Endothelial cell (in vitro differentiated cells): Measurements from ENCODE around the gene UNC79. TPM values are rescaled to one million over a fixed set of nuclear protein-coding genes. Genes with fewer than 3 reads are reported as not detected.

Experiments
- DNase-seq: peaks from one replicate; pipeline ENCODE4 v3.0.0; 2021; ENCODE audit warnings: low spot score
- H3K27ac Mint-ChIP-seq: one replicate; pipeline ENCODE4 v1.8.0; 2021; ENCODE audit warnings: mixed read lengths, inconsistent platforms; ENCODE audit not compliant: unreplicated experiment
- H3K27me3 Mint-ChIP-seq: one replicate; pipeline ENCODE4 v1.8.0; 2021; ENCODE audit warnings: mild to moderate bottlenecking, moderate library complexity, mixed read lengths, inconsistent platforms; ENCODE audit not compliant: unreplicated experiment
- H3K36me3 Mint-ChIP-seq: one replicate; pipeline ENCODE4 v1.8.0; 2021; ENCODE audit warnings: mild to moderate bottlenecking, low read depth, mixed read lengths, inconsistent platforms; ENCODE audit not compliant: unreplicated experiment
- H3K4me1 Mint-ChIP-seq: one replicate; pipeline ENCODE4 v1.8.0; 2021; ENCODE audit warnings: mild to moderate bottlenecking, mixed read lengths, inconsistent platforms; ENCODE audit not compliant: unreplicated experiment
- H3K4me3 Mint-ChIP-seq: one replicate; pipeline ENCODE4 v1.8.0; 2021; ENCODE audit warnings: mild to moderate bottlenecking, mixed read lengths, inconsistent platforms; ENCODE audit not compliant: unreplicated experiment
- H3K9me3 Mint-ChIP-seq: one replicate; pipeline ENCODE4 v1.8.0; 2021; ENCODE audit warnings: mixed read lengths, inconsistent platforms; ENCODE audit not compliant: unreplicated experiment
- CTCF ChIP-seq: fragments of 200-600 bp; sonication (generic); IDR thresholded peaks from one replicate; pipeline ENCODE4 v1.5.0; 2021; ENCODE audit warnings: antibody characterized with exemption; ENCODE audit not compliant: unreplicated experiment
- total RNA-seq: library from RNA; stranded (reverse); fragmentation: NEBNext Ultra II Directional; extraction: Animal tissue kit (Norgen Biotek cat#: 25700); gene quantifications from one replicate; pipeline ENCODE4 v1.2.1, GENCODE V29; 2021; ENCODE audit not compliant: unreplicated experiment

The UNC79 gene
- total RNA-seq, 1 donor from 2014 or later: 0.69 TPM

GRCh38 chr14:93527203-93527607 lies 96.5 kb downstream of the UNC79 start:
- no peak for DNase-seq
- no peaks in the 10 kb centered on the region for H3K27me3 Mint-ChIP-seq

DNA sequence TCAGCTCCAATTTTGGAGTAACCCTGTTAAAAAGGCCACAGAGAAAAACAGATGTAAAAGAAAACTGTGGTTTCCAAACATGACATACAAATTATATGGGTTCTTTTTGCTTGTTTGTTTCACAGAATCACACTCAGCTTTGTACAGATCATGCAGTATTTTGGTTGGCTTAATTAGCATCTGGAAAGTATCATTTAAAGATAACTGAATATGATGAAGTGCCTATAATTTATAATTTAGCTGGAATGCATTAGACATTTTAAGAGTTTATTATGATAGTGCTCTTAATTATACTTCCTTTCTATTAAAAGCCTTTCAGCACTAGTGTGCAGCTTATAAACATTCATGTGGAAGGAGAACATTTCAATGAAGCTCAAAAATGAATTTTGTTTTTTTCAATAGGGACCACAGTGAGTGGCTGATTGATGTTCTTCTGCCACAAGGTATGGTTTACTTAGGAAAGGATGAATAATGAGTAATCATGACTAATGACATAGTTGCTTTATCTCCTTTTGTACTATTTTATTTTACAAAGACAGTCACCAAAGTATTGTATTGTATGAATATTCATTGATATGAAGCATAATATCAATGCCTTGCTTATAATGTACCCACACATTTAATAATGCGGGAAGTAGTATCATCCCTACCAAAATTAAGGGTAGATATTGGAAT lies 98.3 kb downstream of the UNC79 start:
- Mint-ChIP-seq H3K27me3 (peaks cover 2% of the 10 kb centered on the region), H3K36me3 (no peaks in the 10 kb centered on the region), H3K9me3 (no peaks in the 10 kb centered on the region), H3K4me3 (no peak overlapping the region), H3K27ac (no peak overlapping the region), H3K4me1 (no peaks in the 10 kb centered on the region)
- no peak for DNase-seq
- no peak for TF ChIP-seq CTCF

More at GRCh38 chr14:93527203-93527607, 96.5 kb downstream of the UNC79 start:
- Mint-ChIP-seq H3K27ac (no peak overlapping the region), H3K36me3 (no peaks in the 10 kb centered on the region), H3K4me3 (no peak overlapping the region), H3K9me3 (no peaks in the 10 kb centered on the region), H3K4me1 (no peaks in the 10 kb centered on the region)
- TF ChIP-seq CTCF: no peak

DNA sequence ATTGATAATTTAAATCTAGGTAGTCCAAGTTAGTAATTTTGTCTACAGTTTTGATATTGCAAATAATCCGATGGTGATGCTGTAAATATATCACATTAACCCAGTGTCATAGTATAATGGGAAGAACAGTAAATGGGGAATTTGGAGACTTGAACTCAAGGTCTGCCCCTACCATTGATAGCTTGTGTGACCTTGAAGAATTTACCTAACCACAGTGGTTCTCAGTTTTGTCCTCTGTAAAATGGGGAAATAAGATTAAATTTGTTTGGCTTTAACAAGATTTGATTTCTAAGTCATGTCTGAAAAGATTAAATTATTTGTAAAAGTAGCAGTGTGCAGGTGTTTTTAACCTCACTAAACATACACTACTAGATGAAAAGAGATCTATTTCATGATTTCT lies 100.9 kb downstream of the UNC79 start:
- Mint-ChIP-seq H3K4me1 (no peaks in the 10 kb centered on the region), H3K27ac (no peak overlapping the region), H3K36me3 (no peaks in the 10 kb centered on the region), H3K27me3 (peaks cover 2% of the 10 kb centered on the region), H3K4me3 (no peak overlapping the region), H3K9me3 (no peaks in the 10 kb centered on the region)
- no peak for DNase-seq
- no peak for TF ChIP-seq CTCF

DNA sequence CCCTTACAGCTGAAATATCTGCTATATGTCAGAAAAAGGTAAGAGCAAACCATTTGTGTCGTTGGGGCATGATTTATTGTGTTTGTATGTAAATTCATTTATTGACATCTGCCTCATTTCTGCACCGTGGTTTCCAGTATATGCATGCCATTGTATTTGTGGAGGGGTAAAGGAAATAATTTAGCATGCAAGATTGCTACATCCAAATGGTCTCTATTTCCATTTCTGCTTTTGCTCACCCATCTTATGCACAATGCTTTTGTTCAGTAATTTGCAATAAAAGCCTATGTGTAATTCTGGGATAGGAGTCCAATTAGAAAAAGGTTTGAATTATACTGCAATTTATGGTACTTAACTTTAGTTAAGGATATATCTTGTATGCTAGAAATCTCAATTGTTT lies 101.8 kb downstream of the UNC79 start:
- Mint-ChIP-seq H3K4me1 (no peaks in the 10 kb centered on the region), H3K27me3 (peaks cover 2% of the 10 kb centered on the region)
- DNase-seq: no peak

More for the DNA sequence above, 101.8 kb downstream of the UNC79 start:
- no peak overlapping the region for H3K4me3 Mint-ChIP-seq
- H3K36me3 Mint-ChIP-seq: no peaks in the 10 kb centered on the region
- no peak for TF ChIP-seq CTCF
- no peak overlapping the region for H3K27ac Mint-ChIP-seq
- no peaks in the 10 kb centered on the region for H3K9me3 Mint-ChIP-seq
